ENCODE results near the gene HTRA3. TPM values are rescaled to one million over a fixed set of nuclear protein-coding genes. Genes with fewer than 3 reads are reported as not detected.

HTRA3 gene
- total and polyA plus RNA-seq, 4 donors = 0.36 to 1.2 (median 1.1) TPM

DNA sequence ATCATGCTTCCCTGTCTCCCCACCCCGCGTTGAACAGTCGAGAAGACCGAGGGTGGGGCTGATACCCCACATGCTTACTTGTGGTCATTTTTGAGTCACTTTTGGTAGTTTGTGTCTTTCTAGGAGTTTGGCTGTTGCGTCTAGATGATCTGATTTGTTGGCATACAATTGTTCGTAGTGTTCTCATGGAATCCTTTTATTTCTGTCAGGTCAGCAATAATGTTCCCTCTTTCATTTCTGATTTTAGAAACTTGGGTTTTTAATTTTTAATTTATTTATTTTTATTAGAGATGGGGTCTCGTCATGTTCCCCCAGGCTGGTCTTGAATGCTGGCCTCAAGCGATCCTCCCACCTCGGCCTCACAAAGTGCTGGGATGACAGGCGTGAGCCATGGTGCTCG is 39.5 kb upstream of the HTRA3 start:
- no peak overlapping the region for H3K27ac ChIP-seq (ENCODE audit: low read depth in 1 of 2, low read length in 2 of 2)
- TF ChIP-seq YY1 (IDR thresholded peaks at IDR 0.05) (no peak), ZBTB33 (IDR thresholded peaks at IDR 0.05) (no peak), CTCF (IDR thresholded peaks at IDR 0.05; ENCODE audit: low read depth, low read length, missing input control) (no peak), GABPA (IDR thresholded peaks at IDR 0.05 in 1 of 2, conservative IDR thresholded peaks at IDR 0.05 in 1 of 2) (no peak), RAD21 (IDR thresholded peaks at IDR 0.05) (no peak), REST (IDR thresholded peaks at IDR 0.05) (no peak), JUND (IDR thresholded peaks at IDR 0.05) (no peak), NR2F2 (IDR thresholded peaks at IDR 0.05) (no peak), FOXA1 (IDR thresholded peaks at IDR 0.05) (no peak), RXRA (IDR thresholded peaks at IDR 0.05) (no peak), TAF1 (conservative IDR thresholded peaks at IDR 0.05) (no peak)
- TF ChIP-seq, protein P1, sequence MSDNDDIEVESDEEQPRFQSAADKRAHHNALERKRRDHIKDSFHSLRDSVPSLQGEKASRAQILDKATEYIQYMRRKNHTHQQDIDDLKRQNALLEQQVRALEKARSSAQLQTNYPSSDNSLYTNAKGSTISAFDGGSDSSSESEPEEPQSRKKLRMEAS (IDR thresholded peaks at IDR 0.05) = no peak
- H3K9ac ChIP-seq (ENCODE audit: low read depth in 1 of 2, low read length in 2 of 2) = no peak overlapping the region
- peaks cover 2 to 18% (median 13%) of the 10 kb centered on the region in 4 donors for H3K4me1 ChIP-seq (ENCODE audit: control insufficient read depth in 4 of 4, insufficient read depth in 4 of 4, low read length in 3 of 4)
- H3K36me3 ChIP-seq (ENCODE audit: control insufficient read depth in 4 of 4, insufficient read depth in 3 of 4, low read depth in 1 of 4, low read length in 3 of 4) = peaks cover 5 to 34% (median 24%) of the 10 kb centered on the region in 4 donors
- DNase-seq (ENCODE audit: low spot score) = no peak
- 94% methylated on average over 11 of the region's 11 CpGs for WGBS
- H3K27me3 ChIP-seq (ENCODE audit: control insufficient read depth in 4 of 4, insufficient read depth in 4 of 4, low read length in 3 of 4) = no peaks in the 10 kb centered on the region
- H3K4me3 ChIP-seq (ENCODE audit: low read depth in 1 of 3, low read length in 3 of 3) = no peak overlapping the region
- H3K9me3 ChIP-seq (ENCODE audit: control insufficient read depth in 4 of 4, low read length in 3 of 4) = no peaks in the 10 kb centered on the region

DNA sequence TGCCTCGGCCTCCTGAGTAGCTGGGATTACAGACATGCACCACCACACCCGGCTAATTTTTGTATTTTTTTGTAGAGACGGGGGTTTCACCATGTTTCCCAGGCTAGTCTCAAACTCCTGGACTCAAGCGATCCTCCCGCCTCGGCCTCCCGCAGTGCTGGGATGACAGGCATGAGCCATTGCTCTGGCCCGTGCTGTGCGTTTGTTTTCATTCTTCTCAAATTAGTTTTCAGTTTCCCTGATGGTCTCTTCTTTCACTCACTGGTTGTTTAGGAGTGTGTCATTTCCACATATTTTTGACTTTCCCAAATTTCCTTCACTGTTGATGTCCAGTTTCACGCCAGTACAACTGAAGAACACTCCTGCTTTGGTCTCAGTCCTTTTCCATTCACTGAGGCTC is 38.7 kb upstream of the HTRA3 start:
- peaks cover 7 to 37% (median 24%) of the 10 kb centered on the region in 4 donors for H3K36me3 ChIP-seq (ENCODE audit: control insufficient read depth in 4 of 4, insufficient read depth in 3 of 4, low read depth in 1 of 4, low read length in 3 of 4)
- H3K9me3 ChIP-seq (ENCODE audit: control insufficient read depth in 4 of 4, low read length in 3 of 4) = no peaks in the 10 kb centered on the region
- TF ChIP-seq TAF1 (conservative IDR thresholded peaks at IDR 0.05) (no peak), HNF4G (IDR thresholded peaks at IDR 0.05) (no peak), FOXA1 (IDR thresholded peaks at IDR 0.05) (no peak), RXRA (IDR thresholded peaks at IDR 0.05) (no peak), RAD21 (IDR thresholded peaks at IDR 0.05) (no peak), JUND (IDR thresholded peaks at IDR 0.05) (no peak), ZBTB33 (IDR thresholded peaks at IDR 0.05) (no peak), FOXA2 (IDR thresholded peaks at IDR 0.05) (no peak), GABPA (IDR thresholded peaks at IDR 0.05 in 1 of 2, conservative IDR thresholded peaks at IDR 0.05 in 1 of 2) (no peak), HNF4A (conservative IDR thresholded peaks at IDR 0.05) (no peak), NR2F2 (IDR thresholded peaks at IDR 0.05) (no peak), REST (IDR thresholded peaks at IDR 0.05) (no peak), SP1 (IDR thresholded peaks at IDR 0.05) (no peak)
- TF ChIP-seq, protein P2, sequence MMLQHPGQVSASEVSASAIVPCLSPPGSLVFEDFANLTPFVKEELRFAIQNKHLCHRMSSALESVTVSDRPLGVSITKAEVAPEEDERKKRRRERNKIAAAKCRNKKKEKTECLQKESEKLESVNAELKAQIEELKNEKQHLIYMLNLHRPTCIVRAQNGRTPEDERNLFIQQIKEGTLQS (IDR thresholded peaks at IDR 0.05) = no peak
- TF ChIP-seq, protein P1 (IDR thresholded peaks at IDR 0.05) = no peak
- H3K9ac ChIP-seq (ENCODE audit: low read depth in 1 of 2, low read length in 2 of 2) = no peak overlapping the region
- 96% methylated on average over 10 of the region's 10 CpGs for WGBS
- H3K4me3 ChIP-seq (ENCODE audit: low read depth in 1 of 3, low read length in 3 of 3) = no peak overlapping the region
- peaks cover 2 to 18% (median 13%) of the 10 kb centered on the region in 4 donors for H3K4me1 ChIP-seq (ENCODE audit: control insufficient read depth in 4 of 4, insufficient read depth in 4 of 4, low read length in 3 of 4)
- H3K27ac ChIP-seq (ENCODE audit: low read depth in 1 of 2, low read length in 2 of 2) = no peak overlapping the region
- no peak for DNase-seq (ENCODE audit: low spot score)
- H3K27me3 ChIP-seq (ENCODE audit: control insufficient read depth in 4 of 4, insufficient read depth in 4 of 4, low read length in 3 of 4) = no peaks in the 10 kb centered on the region

Measured in liver (tissue), 9 donors.